ENCODE data around the gene SLC1A6. TPM values are rescaled to one million over a fixed set of nuclear protein-coding genes. Genes with fewer than 3 reads are reported as not detected.

The SLC1A6 gene
- polyA plus RNA-seq, 1 of the 3 experiments (the other 2 are of a cell fraction): not detected

- DNase-seq: no peak
- no peaks in the 10 kb centered on the region for H3K79me2 ChIP-seq (ENCODE audit: insufficient read depth)
- no peak overlapping the region for H2AFZ ChIP-seq (ENCODE audit: low read depth)
- ChIA-PET POLR2A (no interaction called here), CTCF (no interaction called here)
- peaks cover 16% of the 10 kb centered on the region; the same call in 1 of the 2 replicates for H3K27me3 ChIP-seq (ENCODE audit: insufficient read depth)
- H4K20me1 ChIP-seq (ENCODE audit: insufficient read depth): no peaks in the 10 kb centered on the region
- H3K4me2 ChIP-seq: no peak overlapping the region
- no peak overlapping the region for H3K9ac ChIP-seq
- no peak for TF ChIP-seq EZH2phosphoT487 (IDR thresholded peaks at IDR 0.05; ENCODE audit: borderline replicate concordance, low read depth)
- TF ChIP-seq, protein P1, sequence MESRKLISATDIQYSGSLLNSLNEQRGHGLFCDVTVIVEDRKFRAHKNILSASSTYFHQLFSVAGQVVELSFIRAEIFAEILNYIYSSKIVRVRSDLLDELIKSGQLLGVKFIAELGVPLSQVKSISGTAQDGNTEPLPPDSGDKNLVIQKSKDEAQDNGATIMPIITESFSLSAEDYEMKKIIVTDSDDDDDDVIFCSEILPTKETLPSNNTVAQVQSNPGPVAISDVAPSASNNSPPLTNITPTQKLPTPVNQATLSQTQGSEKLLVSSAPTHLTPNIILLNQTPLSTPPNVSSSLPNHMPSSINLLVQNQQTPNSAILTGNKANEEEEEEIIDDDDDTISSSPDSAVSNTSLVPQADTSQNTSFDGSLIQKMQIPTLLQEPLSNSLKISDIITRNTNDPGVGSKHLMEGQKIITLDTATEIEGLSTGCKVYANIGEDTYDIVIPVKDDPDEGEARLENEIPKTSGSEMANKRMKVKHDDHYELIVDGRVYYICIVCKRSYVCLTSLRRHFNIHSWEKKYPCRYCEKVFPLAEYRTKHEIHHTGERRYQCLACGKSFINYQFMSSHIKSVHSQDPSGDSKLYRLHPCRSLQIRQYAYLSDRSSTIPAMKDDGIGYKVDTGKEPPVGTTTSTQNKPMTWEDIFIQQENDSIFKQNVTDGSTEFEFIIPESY (IDR thresholded peaks at IDR 0.05; ENCODE audit: borderline replicate concordance, low read depth): no peak
- no peak for TF ChIP-seq EP300 (IDR thresholded peaks at IDR 0.05; ENCODE audit: borderline replicate concordance in 1 of 2, low read depth in 1 of 2, low read length in 1 of 2)
- TF ChIP-seq RXRA (IDR thresholded peaks at IDR 0.05; ENCODE audit: borderline replicate concordance, low read depth): no peak
- TF ChIP-seq, protein P2, sequence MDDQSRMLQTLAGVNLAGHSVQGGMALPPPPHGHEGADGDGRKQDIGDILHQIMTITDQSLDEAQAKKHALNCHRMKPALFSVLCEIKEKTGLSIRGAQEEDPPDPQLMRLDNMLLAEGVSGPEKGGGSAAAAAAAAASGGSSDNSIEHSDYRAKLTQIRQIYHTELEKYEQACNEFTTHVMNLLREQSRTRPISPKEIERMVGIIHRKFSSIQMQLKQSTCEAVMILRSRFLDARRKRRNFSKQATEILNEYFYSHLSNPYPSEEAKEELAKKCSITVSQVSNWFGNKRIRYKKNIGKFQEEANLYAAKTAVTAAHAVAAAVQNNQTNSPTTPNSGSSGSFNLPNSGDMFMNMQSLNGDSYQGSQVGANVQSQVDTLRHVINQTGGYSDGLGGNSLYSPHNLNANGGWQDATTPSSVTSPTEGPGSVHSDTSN (IDR thresholded peaks at IDR 0.05): no peak
- TF ChIP-seq TAF1 (IDR thresholded peaks at IDR 0.05; ENCODE audit: borderline replicate concordance, low read depth, low read length): no peak
- no peak for TF ChIP-seq ELF1 (IDR thresholded peaks at IDR 0.05)
- TF ChIP-seq FOXM1 (IDR thresholded peaks at IDR 0.05; ENCODE audit: low read depth): no peak
- no peak for TF ChIP-seq USF1 (IDR thresholded peaks at IDR 0.05; ENCODE audit: borderline replicate concordance, low read depth)
- TF ChIP-seq FOXJ3 (CRISPR knock-in tag; IDR thresholded peaks at IDR 0.05): no peak
- no peaks in the 10 kb centered on the region for H3K9me2 ChIP-seq
- H3K4me1 ChIP-seq (ENCODE audit: control insufficient read depth in 1 of 2, insufficient read depth in 2 of 2, low read depth in 1 of 2, low read length in 1 of 2): no peaks in the 10 kb centered on the region
- H3K9me3 ChIP-seq: no peaks in the 10 kb centered on the region
- H3K27ac ChIP-seq (ENCODE audit: low read depth in 2 of 2, low read length in 1 of 2): no peak overlapping the region
- H3F3A ChIP-seq (replicated peaks; ENCODE audit: insufficient read depth): no peaks in the 10 kb centered on the region
- H3K4me3 ChIP-seq (ENCODE audit: low read depth in 2 of 2, low read length in 1 of 2): no peak overlapping the region
- 18% methylated on average over 11 of the region's 11 CpGs for WGBS (ENCODE audit: low lambda C conversion rate)
- no peaks in the 10 kb centered on the region for H3K36me3 ChIP-seq (replicated peaks in 1 of 2; ENCODE audit: control insufficient read depth in 1 of 2, insufficient read depth in 2 of 2, low read length in 1 of 2)
Observed at GRCh38 chr19:14952767-14953166, 26.9 kb downstream of the SLC1A6 start.

GRCh38 chr19:14950421-14950820 lies 29.2 kb downstream of the SLC1A6 start:
- Histone ChIP-seq H3K9me2 (no peaks in the 10 kb centered on the region), H3K4me1 (ENCODE audit: control insufficient read depth in 1 of 2, insufficient read depth in 2 of 2, low read depth in 1 of 2, low read length in 1 of 2) (no peaks in the 10 kb centered on the region), H3K79me2 (ENCODE audit: insufficient read depth) (no peaks in the 10 kb centered on the region), H3K9me3 (no peaks in the 10 kb centered on the region), H3F3A (replicated peaks; ENCODE audit: insufficient read depth) (no peaks in the 10 kb centered on the region), H3K4me2 (no peak overlapping the region), H3K27me3 (ENCODE audit: insufficient read depth) (peaks cover 16% of the 10 kb centered on the region; the same call in 1 of the 2 replicates), H3K9ac (no peak overlapping the region), H3K4me3 (ENCODE audit: low read depth in 2 of 2, low read length in 1 of 2) (no peak overlapping the region), H3K27ac (ENCODE audit: low read depth in 2 of 2, low read length in 1 of 2) (no peak overlapping the region), H3K36me3 (replicated peaks in 1 of 2; ENCODE audit: control insufficient read depth in 1 of 2, insufficient read depth in 2 of 2, low read length in 1 of 2) (no peaks in the 10 kb centered on the region), H4K20me1 (ENCODE audit: insufficient read depth) (no peaks in the 10 kb centered on the region), H2AFZ (ENCODE audit: low read depth) (no peak overlapping the region)
- DNase-seq: no peak
- ChIA-PET CTCF (no interaction called here), POLR2A (no interaction called here)
- 0% methylated on average over 1 of the region's 1 CpG for WGBS (ENCODE audit: low lambda C conversion rate)
- TF ChIP-seq TEAD4 (IDR thresholded peaks at IDR 0.05; ENCODE audit: borderline replicate concordance, insufficient read depth) (no peak), RXRA (IDR thresholded peaks at IDR 0.05; ENCODE audit: borderline replicate concordance, low read depth) (no peak), MAX (IDR thresholded peaks at IDR 0.05; ENCODE audit: low read depth) (no peak), MEF2A (IDR thresholded peaks at IDR 0.05; ENCODE audit: borderline replicate concordance, low read depth) (no peak), FOSL2 (IDR thresholded peaks at IDR 0.05; ENCODE audit: borderline replicate concordance, low read depth) (no peak), SMC3 (IDR thresholded peaks at IDR 0.05; ENCODE audit: low read depth, low read length) (no peak), MXI1 (IDR thresholded peaks at IDR 0.05; ENCODE audit: low read depth, low read length) (no peak), TAF1 (IDR thresholded peaks at IDR 0.05; ENCODE audit: borderline replicate concordance, low read depth, low read length) (no peak), EZH2phosphoT487 (IDR thresholded peaks at IDR 0.05; ENCODE audit: borderline replicate concordance, low read depth) (no peak), NRF1 (IDR thresholded peaks at IDR 0.05; ENCODE audit: low read depth, low read length) (no peak), CHD2 (IDR thresholded peaks at IDR 0.05; ENCODE audit: low read length, partially characterized antibody) (no peak)
- TF ChIP-seq, protein P2 (IDR thresholded peaks at IDR 0.05): no peak
- TF ChIP-seq, protein P3, sequence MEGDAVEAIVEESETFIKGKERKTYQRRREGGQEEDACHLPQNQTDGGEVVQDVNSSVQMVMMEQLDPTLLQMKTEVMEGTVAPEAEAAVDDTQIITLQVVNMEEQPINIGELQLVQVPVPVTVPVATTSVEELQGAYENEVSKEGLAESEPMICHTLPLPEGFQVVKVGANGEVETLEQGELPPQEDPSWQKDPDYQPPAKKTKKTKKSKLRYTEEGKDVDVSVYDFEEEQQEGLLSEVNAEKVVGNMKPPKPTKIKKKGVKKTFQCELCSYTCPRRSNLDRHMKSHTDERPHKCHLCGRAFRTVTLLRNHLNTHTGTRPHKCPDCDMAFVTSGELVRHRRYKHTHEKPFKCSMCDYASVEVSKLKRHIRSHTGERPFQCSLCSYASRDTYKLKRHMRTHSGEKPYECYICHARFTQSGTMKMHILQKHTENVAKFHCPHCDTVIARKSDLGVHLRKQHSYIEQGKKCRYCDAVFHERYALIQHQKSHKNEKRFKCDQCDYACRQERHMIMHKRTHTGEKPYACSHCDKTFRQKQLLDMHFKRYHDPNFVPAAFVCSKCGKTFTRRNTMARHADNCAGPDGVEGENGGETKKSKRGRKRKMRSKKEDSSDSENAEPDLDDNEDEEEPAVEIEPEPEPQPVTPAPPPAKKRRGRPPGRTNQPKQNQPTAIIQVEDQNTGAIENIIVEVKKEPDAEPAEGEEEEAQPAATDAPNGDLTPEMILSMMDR (IDR thresholded peaks at IDR 0.05): no peak

Measured in SK-N-SH (cell line).